ELR (cell line): ENCODE results near the gene PYGB.
A peak's percentile ranks its signal among the peaks of the same experiment; 100 is the strongest.

Source experiments
- DNase-seq: peaks from one replicate; pipeline ENCODE4 v3.0.0-alpha.2; 2015; ENCODE audit warnings: low read depth

Gene PYGB

DNA sequence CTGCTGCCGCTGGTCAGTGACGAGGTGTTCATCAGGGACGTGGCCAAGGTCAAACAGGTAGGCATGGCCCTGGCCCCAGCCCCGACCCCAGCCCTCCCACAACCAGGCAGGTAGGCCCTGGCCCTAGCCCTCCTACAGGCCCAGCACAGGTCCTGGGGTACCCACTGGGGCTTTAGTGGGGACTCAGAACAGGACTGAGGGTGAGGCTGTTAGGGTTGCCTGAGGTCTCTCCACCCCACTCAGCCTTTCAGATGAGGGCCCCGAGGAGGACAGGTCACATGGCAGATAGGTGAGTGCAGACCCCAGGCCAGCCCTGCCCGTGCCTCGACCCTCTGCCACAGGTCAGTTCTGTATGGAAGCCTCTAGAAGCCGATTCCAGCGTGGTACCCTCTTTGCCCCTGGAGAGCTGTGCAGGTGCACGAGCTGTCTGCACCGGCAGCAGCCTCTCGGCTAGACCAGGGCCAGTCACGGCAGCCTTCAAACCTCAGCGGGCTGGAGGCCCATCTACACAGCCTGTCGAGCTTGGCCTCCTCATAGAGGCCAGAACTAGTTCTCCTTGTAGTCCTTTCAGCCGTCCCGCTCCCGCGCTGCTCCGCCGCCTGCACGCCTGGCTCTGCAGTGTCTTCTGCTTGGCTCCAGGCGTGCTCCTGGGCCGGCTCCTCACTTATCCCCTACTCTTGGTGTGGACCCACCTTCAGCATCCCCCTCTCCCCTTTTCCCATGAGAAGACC, 35.5 kb downstream of the PYGB start:
- DNase-seq = no peak

GRCh38 chr20:25284131-25284601, 36.3 kb downstream of the PYGB start:
- no peak for DNase-seq

- DNase-seq = no peak
Observed at GRCh38 chr20:25285091-25285647, 37.3 kb downstream of the PYGB start.

GRCh38 chr20:25285856-25286798, 38.2 kb downstream of the PYGB start:
- DNase-seq = no peak

DNA sequence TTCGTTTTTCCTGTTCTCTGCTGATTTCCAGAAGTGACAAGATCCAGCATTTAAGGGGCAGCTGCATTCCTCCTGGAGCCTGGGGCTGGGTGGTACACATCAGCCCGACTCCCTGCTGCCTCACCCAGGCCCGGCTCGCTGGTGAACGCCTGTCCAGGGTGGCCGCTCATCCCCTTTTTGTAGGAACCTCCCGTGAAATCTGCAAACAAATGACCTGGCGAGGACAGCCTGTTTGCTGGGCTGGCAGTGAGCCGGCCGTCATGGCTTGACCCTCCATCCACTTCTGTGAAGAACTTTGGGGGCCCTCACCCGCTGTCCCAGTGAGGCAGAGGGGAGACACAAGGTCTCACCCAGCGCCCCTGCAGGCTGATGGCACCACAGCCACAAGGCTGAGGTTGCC, 39.0 kb downstream of the PYGB start:
- no peak for DNase-seq

DNA sequence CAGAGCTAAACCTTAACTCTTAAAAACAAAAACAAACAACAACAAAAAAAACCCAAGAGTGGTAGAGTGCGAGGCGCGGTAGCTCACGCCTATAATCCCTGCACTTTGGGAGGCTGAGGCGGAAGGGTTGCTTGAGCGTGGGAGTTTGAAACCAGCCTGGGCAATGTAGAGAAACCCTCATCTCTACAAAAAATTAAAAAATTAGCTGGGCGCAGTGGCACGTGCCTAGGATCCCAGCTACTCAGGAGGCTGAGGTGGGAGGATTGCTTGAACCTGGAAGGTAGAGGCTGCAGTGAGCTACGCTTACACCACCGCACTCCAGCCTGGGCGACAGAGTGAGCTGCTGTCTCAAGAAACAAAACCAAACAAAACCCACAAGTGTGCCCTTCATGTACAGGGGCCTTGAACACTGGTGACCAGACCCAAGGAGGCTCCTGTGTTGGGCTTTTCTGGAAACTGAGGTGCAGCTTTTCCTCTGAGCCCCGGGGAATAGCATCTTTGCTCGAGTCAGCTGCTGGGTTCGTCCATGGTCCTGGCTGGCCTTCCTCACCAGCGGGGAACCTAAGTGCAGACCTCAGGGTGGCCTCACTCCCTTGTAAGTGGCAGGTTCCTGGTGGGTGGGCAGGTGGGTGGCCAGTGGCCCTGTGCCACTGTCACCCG, 39.9 kb downstream of the PYGB start:
- no peak for DNase-seq

- no peak for DNase-seq
Observed at GRCh38 chr20:25288291-25289181, 40.7 kb downstream of the PYGB start.

DNA sequence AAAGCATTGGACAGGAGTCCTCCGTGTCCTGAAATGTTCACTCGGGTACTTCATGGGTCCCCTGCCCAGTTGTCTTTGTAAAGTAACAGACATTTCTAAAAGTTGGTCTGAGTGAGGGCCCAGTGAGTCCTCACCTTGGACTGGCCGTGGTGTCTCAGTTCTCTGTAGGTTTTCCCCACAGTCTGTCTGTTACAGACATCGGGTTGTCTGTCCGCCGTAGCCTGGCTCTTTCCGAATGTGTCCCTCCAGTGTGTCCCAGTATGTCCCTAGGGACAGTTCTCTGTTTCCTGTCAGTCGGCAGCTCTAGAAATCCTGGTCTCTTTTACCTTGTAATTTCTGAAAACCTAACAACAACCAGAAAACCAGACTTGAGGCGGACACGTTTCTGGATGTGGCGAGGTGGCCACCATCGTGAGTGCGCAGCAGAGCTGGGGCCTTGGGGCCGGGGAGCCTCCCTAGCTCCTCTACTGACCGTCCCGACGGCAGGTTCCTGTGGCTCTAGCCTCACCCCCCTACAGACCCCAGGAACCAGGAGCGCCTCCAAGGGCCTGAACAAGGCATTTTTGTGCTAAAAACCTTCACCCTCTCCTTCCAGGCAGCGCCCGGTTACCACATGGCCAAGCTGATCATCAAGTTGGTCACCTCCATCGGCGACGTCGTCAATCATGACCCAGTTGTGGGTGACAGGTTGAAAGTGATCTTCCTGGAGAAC, 42.2 kb downstream of the PYGB start:
- no peak for DNase-seq

GRCh38 chr20:25290646-25291431, 43.0 kb downstream of the PYGB start:
- no peak for DNase-seq

GRCh38 chr20:25291432-25292133, 43.7 kb downstream of the PYGB start:
- DNase-seq = no peak

- DNase-seq = no peak
Observed at GRCh38 chr20:25292176-25292891, 44.4 kb downstream of the PYGB start.

GRCh38 chr20:25293507-25293906, 45.6 kb downstream of the PYGB start:
- no peak for DNase-seq

DNA sequence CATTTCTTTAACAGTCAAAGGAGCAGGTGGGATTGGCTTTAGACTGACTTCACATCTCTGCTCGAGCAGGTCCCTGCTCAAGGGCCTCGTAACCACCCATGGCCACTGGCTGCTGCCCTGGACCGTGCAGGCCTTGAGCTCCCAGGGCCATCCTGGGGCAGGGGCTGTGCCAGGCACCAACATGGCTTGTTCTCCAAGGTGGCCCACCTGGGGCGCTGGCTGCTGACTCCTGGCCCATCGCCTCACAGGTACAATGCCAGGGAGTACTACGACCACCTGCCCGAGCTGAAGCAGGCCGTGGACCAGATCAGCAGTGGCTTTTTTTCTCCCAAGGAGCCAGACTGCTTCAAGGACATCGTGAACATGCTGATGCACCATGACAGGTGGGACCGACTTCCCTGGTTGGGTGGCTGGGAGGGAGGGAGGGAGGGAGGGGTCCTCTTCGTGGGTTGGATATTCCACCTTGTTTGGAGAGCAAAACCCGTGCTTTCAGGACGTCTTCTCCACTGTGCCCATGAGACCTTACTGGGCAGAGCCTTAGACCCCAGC, 46.1 kb downstream of the PYGB start:
- DNase-seq = no peak

DNA sequence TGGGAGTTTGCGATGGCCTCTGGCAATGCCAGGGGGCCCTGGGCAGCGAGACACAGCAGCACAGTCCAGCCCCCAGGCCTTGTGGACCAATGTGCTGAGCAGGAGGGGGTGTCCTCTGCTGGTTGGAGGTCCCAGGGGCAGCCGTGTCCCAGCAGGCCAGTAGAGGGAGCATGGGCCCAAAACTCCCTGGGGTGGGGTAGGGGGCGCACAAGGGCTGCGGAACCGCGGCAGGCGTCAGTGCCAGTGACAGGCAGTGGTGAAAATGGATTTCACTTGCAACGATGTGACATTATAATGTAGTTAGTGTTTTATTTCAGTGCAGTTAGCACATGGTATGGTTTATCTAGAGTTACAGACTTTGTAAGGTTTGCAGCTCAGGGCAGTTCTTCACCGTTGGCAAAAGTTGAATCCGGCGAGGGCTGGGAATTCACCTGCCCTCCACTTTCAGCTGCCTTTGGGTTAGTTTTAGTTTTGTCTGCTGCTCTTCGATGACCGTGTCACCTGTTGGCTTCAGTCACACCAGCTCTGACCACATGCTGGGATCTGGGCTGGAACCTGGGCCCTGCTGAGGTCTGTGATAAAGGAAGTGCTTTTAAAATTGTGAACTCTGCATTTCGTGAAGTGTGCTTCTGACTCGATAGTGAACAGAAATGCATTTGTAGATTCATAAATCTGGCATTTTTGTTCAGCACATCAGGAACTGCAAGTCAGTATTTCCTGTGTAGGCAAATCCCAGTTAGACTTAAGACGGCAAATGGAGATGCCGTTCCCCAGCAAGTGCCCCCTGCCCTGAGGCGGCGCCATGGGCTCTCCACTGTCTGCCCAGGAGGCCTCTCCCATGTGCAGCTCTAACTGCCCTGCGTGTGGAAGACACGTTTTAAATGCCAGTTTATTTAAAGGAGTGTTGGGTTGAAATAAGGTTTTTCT, 46.8 kb downstream of the PYGB start:
- DNase-seq = peak; percentile 73

DNA sequence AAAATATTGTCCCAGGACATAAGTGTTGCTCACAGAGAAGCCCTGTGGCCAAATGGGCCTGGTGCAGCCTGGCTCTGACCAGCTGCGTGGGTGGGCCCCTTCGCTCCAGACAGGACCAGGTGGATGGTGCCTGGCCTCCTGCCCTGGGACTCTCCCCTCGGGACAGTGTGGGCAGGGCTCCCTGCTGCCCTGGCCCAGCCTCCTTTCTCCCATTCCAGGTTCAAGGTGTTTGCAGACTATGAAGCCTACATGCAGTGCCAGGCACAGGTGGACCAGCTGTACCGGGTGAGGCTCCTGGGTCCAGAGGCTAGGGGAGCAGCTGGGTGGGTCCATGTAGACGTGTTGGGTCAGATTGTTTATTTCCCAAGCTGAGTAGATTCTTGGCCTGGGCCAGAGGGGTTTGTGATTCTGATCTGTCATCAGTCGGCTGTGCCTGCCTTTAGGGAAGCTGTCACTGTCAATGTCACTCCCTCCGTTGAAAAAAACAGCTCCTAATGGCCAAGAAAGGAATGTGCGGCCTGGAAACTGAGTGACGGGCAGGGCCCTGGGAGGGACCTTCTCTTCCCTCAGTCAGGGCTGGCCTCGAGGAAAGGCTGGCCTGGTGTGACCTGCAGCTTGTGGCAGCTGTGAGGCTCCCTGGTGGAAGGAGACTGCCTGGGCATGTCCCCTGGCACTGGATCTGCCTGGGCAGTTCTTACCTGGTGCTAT, 47.7 kb downstream of the PYGB start:
- DNase-seq = no peak
